ENCODE measurements around the gene DUSP2. TPM values are rescaled to one million over a fixed set of nuclear protein-coding genes. Genes with fewer than 3 reads are reported as not detected.

Gene DUSP2
- total and polyA plus RNA-seq, 10 of the 15 experiments (the other 5 are each of a cell fraction or from before 2014, with no cell fraction given), result 9.7 to 212 (median 57.2) TPM

DNA sequence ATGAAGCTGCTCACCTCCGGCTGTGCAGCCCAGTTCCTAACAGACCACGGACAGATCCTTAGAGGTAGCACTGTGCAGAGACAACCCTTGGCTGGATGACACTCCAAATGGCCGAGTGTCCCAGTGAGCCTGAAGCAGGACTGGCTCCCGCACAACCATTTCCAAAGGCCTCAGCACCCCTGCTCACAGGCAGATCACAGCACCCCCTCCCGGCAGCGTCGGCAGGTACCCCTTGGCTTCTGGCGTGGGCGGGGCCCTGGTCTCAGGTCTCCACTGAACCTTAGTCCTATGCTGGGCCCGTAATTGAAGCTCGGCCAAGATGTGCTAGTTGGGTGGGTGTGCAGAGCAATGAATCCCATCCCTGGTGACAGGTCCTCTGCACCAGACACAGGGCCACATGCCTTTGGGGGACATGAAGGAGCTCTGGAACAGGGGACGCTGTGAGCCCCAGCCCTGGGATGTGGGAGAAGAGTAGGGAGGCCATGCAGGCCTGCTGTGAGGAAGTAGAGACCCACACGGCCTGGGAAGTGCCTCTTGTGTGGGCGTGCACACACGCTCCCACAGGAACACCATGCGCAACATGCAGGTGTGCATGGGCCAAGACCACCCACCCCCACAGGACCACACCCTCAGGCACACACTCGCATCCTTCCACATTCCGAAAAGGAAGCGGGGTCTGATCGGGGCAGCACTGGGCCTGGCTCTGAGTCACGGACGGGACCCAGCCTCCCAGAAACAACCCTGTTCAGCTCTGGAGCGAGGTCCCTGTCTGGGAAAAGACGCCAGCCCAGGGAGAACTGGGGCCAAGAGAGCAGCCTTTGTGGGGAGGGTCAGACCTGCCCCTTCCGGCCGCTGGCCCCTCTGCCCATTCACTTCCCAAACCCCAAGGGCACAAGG lies 2.8 kb downstream of the DUSP2 start (continued):
- TF ChIP-seq, protein P1, sequence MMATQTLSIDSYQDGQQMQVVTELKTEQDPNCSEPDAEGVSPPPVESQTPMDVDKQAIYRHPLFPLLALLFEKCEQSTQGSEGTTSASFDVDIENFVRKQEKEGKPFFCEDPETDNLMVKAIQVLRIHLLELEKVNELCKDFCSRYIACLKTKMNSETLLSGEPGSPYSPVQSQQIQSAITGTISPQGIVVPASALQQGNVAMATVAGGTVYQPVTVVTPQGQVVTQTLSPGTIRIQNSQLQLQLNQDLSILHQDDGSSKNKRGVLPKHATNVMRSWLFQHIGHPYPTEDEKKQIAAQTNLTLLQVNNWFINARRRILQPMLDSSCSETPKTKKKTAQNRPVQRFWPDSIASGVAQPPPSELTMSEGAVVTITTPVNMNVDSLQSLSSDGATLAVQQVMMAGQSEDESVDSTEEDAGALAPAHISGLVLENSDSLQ (IDR thresholded peaks at IDR 0.05), result 0 out of 2 replicates have a peak, but pooled peaks have one; percentile 20
- peak; percentile 73 for TF ChIP-seq SIN3A (IDR thresholded peaks at IDR 0.05; ENCODE audit: low read depth, low read length)
- TF ChIP-seq JUND (IDR thresholded peaks at IDR 0.05; ENCODE audit: low read depth, low read length), result no peak; the same call in 1 of the 2 replicates
- TF ChIP-seq, protein P2, sequence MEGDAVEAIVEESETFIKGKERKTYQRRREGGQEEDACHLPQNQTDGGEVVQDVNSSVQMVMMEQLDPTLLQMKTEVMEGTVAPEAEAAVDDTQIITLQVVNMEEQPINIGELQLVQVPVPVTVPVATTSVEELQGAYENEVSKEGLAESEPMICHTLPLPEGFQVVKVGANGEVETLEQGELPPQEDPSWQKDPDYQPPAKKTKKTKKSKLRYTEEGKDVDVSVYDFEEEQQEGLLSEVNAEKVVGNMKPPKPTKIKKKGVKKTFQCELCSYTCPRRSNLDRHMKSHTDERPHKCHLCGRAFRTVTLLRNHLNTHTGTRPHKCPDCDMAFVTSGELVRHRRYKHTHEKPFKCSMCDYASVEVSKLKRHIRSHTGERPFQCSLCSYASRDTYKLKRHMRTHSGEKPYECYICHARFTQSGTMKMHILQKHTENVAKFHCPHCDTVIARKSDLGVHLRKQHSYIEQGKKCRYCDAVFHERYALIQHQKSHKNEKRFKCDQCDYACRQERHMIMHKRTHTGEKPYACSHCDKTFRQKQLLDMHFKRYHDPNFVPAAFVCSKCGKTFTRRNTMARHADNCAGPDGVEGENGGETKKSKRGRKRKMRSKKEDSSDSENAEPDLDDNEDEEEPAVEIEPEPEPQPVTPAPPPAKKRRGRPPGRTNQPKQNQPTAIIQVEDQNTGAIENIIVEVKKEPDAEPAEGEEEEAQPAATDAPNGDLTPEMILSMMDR (IDR thresholded peaks at IDR 0.05 in 2 of 3, conservative IDR thresholded peaks at IDR 0.05 in 1 of 3; ENCODE audit: control insufficient read depth in 2 of 3, extremely low read depth in 1 of 3, insufficient read depth in 1 of 3, low read depth in 3 of 3, low read length in 3 of 3), result peak; percentile 68 to 81 (median 76)
- peak; percentile 58; the same call in 1 of the 2 replicates for TF ChIP-seq SMARCA5 (IDR thresholded peaks at IDR 0.05)
- 0 out of 4 replicates have a peak, but pooled peaks of 1 of the 2 experiments have one; percentile 22 for TF ChIP-seq EP300 (IDR thresholded peaks at IDR 0.05; ENCODE audit: borderline replicate concordance in 1 of 2, control insufficient read depth in 1 of 2, low read depth in 2 of 2, low read length in 2 of 2)
- TF ChIP-seq CBFB (IDR thresholded peaks at IDR 0.05; ENCODE audit: low read depth), result no peak; the same call in 1 of the 2 replicates
- no peak for TF ChIP-seq BCL3 (IDR thresholded peaks at IDR 0.05; ENCODE audit: borderline replicate concordance, insufficient read depth, low read depth, low read length, poor library complexity, severe bottlenecking)

Measured in GM12878 (cell line).